Measurements from ENCODE around the gene B3GALT6.

DNA sequence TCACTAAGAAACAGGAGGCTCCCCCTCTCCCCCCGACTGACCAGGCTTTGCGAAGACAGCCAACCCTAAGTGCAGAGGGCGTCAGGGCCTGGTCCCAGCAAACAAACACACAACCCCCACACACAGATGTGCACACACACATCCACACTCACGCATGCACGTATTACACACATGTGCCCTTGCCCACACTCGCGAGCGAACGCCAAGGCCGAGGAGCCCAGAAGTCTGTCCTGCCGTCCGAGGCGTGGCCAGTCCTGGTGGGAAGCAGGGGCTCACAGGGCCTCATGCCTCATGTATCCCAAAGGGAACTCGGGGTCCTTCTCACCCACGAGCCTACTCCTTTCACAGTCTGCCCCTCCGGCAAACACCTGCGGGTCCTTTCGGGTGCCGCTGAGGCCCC is 2.3 kb upstream of the B3GALT6 start:
- TF ChIP-seq, protein P1, sequence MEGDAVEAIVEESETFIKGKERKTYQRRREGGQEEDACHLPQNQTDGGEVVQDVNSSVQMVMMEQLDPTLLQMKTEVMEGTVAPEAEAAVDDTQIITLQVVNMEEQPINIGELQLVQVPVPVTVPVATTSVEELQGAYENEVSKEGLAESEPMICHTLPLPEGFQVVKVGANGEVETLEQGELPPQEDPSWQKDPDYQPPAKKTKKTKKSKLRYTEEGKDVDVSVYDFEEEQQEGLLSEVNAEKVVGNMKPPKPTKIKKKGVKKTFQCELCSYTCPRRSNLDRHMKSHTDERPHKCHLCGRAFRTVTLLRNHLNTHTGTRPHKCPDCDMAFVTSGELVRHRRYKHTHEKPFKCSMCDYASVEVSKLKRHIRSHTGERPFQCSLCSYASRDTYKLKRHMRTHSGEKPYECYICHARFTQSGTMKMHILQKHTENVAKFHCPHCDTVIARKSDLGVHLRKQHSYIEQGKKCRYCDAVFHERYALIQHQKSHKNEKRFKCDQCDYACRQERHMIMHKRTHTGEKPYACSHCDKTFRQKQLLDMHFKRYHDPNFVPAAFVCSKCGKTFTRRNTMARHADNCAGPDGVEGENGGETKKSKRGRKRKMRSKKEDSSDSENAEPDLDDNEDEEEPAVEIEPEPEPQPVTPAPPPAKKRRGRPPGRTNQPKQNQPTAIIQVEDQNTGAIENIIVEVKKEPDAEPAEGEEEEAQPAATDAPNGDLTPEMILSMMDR (IDR thresholded peaks at IDR 0.05) = no peak
- TF ChIP-seq POLR2AphosphoS5 (IDR thresholded peaks at IDR 0.05) = no peak

Data from gastroesophageal sphincter (tissue), 3 donors.